Right kidney (tissue), 1 donor: ENCODE data around the gene MACROD1.

Source experiments
- DNase-seq: peaks from one replicate; pipeline ENCODE4 v3.0.0-alpha.2; 2016

Gene MACROD1

GRCh38 chr11:63951779-63952536 lies 214.0 kb downstream of the MACROD1 start:
- no peak for DNase-seq
